Common myeloid progenitor, CD34-positive (primary cell): ENCODE measurements around the gene CCL4L2.
"Not testable (repeated sequence)": the region's sequence is repeated elsewhere in the genome, so short reads cannot be mapped to it uniquely, and the experiment has no call there.

Source experiments
- CTCF ChIA-PET: fragments of 350-600 bp; sonication (Branson Sonifier 250); formaldehyde crosslinking; loops from one replicate; lab custom pipeline; 2021; ENCODE audit warnings: antibody characterized with exemption; lab: Charles Lee
- POLR2A ChIA-PET: fragments of 350-600 bp; sonication (Branson Sonifier 250); formaldehyde crosslinking; loops from one replicate; lab custom pipeline; 2021; ENCODE audit warnings: antibody characterized with exemption; lab: Charles Lee
- DNase-seq, 3 donors: peaks; one replicate each; pipeline versions ENCODE4 v3.0.0 to v3.0.0-alpha.2; 2013
- H3K27ac ChIP-seq, 2 experiments: 1 replicate in 1 of 2; 2 replicates in 1 of 2; pipeline ENCODE4 v1.7.0; 2013; ENCODE audit warnings: inconsistent platforms in 2 of 2, low read length in 2 of 2, mild to moderate bottlenecking in 2 of 2, low read depth in 1 of 2, moderate library complexity in 1 of 2; ENCODE audit not compliant: severe bottlenecking in 2 of 2, insufficient read depth in 1 of 2, poor library complexity in 1 of 2
- H3K27me3 ChIP-seq, 5 experiments: replicated peaks in 2 of 5; 1 replicate in 3 of 5; 2 replicates in 2 of 5; pipeline versions ENCODE4 v1.6.1 to v1.7.0; 2013; ENCODE audit warnings: low read length in 4 of 5, mild to moderate bottlenecking in 2 of 5, moderate library complexity in 2 of 5, inconsistent platforms in 1 of 5; ENCODE audit not compliant: insufficient read depth in 5 of 5, control insufficient read depth in 4 of 5
- H3K36me3 ChIP-seq, 4 experiments: 1 replicate in 2 of 4; 2 replicates in 2 of 4; pipeline versions ENCODE4 v1.6.1 to v1.7.0; 2013; ENCODE audit warnings: low read length in 3 of 4, control low read depth in 1 of 4, mild to moderate bottlenecking in 1 of 4; ENCODE audit not compliant: control insufficient read depth in 4 of 4, insufficient read depth in 4 of 4
- H3K4me1 ChIP-seq, 4 experiments: 1 replicate in 3 of 4; 2 replicates in 1 of 4; pipeline versions ENCODE4 v1.6.1 to v1.7.1; 2013; ENCODE audit warnings: low read length in 3 of 4, mild to moderate bottlenecking in 3 of 4, control low read depth in 1 of 4, inconsistent platforms in 1 of 4, moderate library complexity in 1 of 4; ENCODE audit not compliant: control insufficient read depth in 4 of 4, insufficient read depth in 4 of 4; ENCODE audit errors: control extremely low read depth in 1 of 4
- H3K4me3 ChIP-seq, 7 experiments: 1 replicate in 4 of 7; 2 replicates in 3 of 7; pipeline versions ENCODE4 v1.5.1 to v1.7.0; 2013; ENCODE audit warnings: mild to moderate bottlenecking in 7 of 7, low read length in 6 of 7, moderate library complexity in 6 of 7, inconsistent platforms in 2 of 7, low read depth in 2 of 7, control low read depth in 1 of 7; ENCODE audit not compliant: insufficient read depth in 4 of 7, control insufficient read depth in 1 of 7; ENCODE audit errors: extremely low read depth in 1 of 7
- H3K9me3 ChIP-seq, 5 experiments: 1 replicate in 4 of 5; 2 replicates in 1 of 5; pipeline versions ENCODE4 v1.6.1 to v1.7.1; 2013; ENCODE audit warnings: low read length in 4 of 5, mild to moderate bottlenecking in 2 of 5, inconsistent platforms in 1 of 5, low read depth in 1 of 5, moderate library complexity in 1 of 5; ENCODE audit not compliant: control insufficient read depth in 4 of 5, insufficient read depth in 2 of 5; ENCODE audit errors: control extremely low read depth in 1 of 5
- WGBS: methylation state at CpG from one replicate; pipeline ENCODE4 v1.1.5; 2013; ENCODE audit not compliant: insufficient coverage; 5-methylcytosine and 5-hydroxymethylcytosine counted together

Gene CCL4L2

DNA sequence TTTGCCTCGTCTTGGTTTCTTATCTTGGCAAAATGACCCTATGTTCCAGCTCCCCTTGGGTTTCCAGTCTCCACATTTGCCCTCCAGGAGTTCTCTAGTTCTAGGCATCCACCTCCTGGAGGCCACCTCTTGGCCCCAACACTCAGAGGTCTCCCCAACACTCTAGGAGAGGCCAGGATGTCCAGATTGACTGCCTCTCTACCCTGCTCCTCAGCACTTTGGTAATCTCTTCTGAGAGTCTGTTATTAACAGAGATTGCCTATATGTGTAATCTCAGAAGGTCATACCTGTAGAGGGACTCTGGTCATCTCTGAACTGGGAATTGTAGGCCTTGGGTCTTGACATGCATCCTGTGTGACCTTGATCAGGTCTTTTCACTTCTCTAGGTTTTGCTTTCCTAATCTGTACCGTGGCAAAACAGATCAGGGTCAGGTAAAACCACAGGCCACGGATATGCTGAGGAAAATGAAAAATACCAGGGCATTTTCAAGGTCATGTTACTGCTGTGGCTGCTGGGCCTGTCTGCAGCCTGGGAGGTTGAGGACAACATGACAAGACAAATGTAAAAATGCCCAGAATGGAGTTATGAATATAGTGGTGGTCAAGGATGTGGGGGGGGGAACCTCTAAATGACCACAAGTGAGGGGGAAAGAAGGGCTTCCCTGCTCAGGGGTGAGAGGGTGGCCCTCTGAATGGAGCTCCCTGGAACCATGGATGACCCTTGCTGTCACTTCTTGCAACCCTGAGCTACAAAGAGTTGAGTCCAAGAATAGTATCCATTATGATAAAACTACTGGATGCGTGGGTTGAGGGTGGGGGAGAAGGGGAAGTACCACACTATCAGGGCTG is 5.0 kb upstream of the CCL4L2 start:
- Histone ChIP-seq H3K27ac (no peak overlapping the region), H3K9me3 (no peaks in the 10 kb centered on the region), H3K4me1 (peaks cover 19 to 56% (median 33%) of the 10 kb centered on the region in 4 experiments), H3K36me3 (no peaks in the 10 kb centered on the region), H3K27me3 (no peaks in the 10 kb centered on the region), H3K4me3 (no peak overlapping the region)
- DNase-seq = no peak
- ChIA-PET CTCF (no interaction called here), POLR2A (interaction anchor here (0.6 kb wide), 1 partner anchor 77 kb away, joined by 3 read pairs; no protein-coding TSS in a partner anchor)
- WGBS = 90% methylated on average over 3 of the region's 4 CpGs

DNA sequence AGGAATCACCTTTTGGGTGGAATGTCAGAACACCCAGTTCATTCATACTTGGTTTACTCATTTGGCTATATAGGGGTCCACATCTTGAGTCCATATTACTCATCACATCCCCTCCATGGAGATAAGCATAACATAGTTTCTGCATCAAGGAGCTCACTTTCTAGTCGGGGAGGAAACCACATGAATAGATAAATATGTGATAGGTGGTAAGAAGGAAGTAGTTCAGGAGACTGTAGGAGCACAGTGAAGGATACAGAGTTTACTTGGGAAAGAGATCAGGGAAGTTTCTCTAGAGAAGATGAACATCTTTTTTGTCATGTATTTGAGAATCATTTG is 4.4 kb upstream of the CCL4L2 start:
- POLR2A ChIA-PET, H3K36me3 ChIP-seq, H3K9me3 ChIP-seq, CTCF ChIA-PET, H3K27me3 ChIP-seq, H3K27ac ChIP-seq, H3K4me3 ChIP-seq: not testable (repeated sequence)
- H3K4me1 ChIP-seq = peaks cover 21 to 54% (median 34%) of the 10 kb centered on the region in 4 experiments
- 25% methylated on average over 1 of the region's 1 CpG for WGBS
- DNase-seq = peak in 1 of 3 donors; percentile 55

DNA sequence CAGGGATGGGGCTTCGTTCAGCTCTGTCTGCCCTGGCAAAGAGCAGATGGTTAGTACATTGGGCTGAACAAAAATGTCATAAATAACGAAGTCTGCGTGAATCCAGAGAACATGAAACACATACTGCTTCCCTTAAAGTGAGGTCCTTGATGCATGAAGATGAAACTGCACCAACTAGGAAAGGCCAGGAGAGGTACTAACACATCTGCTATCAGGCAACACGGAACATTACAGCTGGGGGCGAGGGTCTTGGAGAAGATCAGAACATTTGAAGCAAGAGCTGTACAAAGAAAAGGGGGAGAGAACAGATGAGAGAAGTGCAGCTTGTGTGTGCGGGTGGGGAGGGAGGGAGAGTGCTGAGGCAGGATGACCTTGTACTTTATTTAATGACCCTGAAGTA is 3.5 kb upstream of the CCL4L2 start:
- WGBS = 82% methylated on average over 6 of the region's 6 CpGs
- CTCF ChIA-PET, H3K36me3 ChIP-seq, H3K9me3 ChIP-seq, H3K27ac ChIP-seq, POLR2A ChIA-PET, H3K27me3 ChIP-seq, DNase-seq, H3K4me3 ChIP-seq: not testable (repeated sequence)
- H3K4me1 ChIP-seq = peaks cover 22 to 51% (median 27%) of the 10 kb centered on the region in 4 experiments

DNA sequence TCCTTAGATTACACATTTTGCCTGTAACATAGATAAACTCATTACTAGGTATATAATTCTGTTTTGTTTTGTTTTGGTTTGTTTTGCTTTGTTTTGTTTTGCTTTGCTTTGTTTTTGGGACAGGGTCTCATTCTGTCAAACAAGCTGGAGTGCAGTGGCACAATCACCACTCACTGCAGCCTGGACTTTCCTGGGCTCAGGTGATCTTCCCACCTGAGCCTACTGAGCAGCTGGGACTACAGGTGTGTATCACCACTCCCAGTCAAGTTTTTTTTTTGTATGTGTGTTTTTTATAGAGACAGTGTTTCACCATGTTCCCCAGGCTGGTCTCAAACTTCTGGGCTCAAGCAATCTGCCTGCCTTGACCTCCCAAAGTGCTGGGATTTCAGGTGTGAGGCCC is 1.3 kb upstream of the CCL4L2 start:
- POLR2A ChIA-PET = no interaction called here
- Histone ChIP-seq H3K27me3 (no peaks in the 10 kb centered on the region), H3K4me3 (no peak overlapping the region), H3K4me1 (peaks cover 12 to 34% (median 19%) of the 10 kb centered on the region in 4 experiments), H3K27ac (no peak overlapping the region), H3K36me3 (no peaks in the 10 kb centered on the region), H3K9me3 (no peaks in the 10 kb centered on the region)
- CTCF ChIA-PET = no interaction called here
- no peak for DNase-seq

DNA sequence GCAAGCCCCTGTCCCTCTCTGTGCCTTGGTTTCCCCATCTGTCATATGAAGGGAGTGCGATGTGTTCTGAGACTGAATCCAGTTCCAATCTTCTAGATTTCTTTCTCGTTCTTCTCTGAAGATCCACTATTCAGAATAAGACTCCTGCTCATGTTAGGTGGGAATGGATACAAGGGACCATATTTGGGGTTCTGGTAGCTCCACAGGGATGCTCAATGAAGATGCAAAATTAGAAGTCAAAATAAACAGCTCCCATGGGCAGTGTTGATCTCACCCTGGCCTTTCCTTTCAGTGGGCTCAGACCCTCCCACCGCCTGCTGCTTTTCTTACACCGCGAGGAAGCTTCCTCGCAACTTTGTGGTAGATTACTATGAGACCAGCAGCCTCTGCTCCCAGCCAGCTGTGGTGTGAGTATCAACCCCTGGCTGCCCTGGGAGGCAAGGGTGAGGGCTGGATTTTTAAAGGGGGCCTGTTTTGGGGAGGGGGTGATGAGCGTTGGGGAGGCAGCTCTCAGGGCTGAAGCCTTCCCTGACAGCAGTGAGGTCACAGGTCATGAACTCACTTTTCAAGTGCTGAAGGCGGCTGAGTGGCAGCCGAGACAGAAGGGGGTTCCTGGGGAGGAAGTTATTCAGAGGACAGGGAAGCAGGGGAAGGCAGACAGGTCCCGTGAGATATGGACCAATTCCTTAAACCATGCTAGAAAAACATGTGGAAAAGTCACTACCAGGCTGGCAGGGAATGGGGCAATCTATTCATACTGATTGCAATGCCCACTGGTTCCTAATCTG is 815 bp downstream of the CCL4L2 start:
- DNase-seq = peak in 1 of 3 donors; percentile 51
- H3K27ac ChIP-seq, H3K4me3 ChIP-seq, H3K9me3 ChIP-seq, CTCF ChIA-PET, H3K27me3 ChIP-seq, H3K36me3 ChIP-seq: not testable (repeated sequence)
- POLR2A ChIA-PET = interaction anchor here (1.2 kb wide), 1 partner anchor 22 kb away, joined by 3 read pairs; no protein-coding TSS in a partner anchor
- H3K4me1 ChIP-seq = peaks cover 18 to 29% (median 22%) of the 10 kb centered on the region in 4 experiments
- 47% methylated on average over 5 of the region's 10 CpGs for WGBS

DNA sequence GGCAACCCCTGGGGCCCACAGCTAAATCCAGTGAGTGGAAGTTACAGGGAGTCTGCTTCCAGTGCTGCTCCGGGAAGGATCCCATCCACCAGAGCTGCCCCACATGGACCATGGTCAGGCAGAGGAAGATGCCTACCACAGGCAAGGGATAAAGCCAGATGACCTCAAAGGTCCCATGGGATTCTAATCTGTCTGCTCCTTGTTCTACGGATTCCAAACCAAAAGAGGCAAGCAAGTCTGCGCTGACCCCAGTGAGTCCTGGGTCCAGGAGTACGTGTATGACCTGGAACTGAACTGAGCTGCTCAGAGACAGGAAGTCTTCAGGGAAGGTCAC is 1.4 kb downstream of the CCL4L2 start:
- H3K27me3 ChIP-seq = no peaks in the 10 kb centered on the region
- WGBS = 85% methylated on average over 4 of the region's 4 CpGs

DNA sequence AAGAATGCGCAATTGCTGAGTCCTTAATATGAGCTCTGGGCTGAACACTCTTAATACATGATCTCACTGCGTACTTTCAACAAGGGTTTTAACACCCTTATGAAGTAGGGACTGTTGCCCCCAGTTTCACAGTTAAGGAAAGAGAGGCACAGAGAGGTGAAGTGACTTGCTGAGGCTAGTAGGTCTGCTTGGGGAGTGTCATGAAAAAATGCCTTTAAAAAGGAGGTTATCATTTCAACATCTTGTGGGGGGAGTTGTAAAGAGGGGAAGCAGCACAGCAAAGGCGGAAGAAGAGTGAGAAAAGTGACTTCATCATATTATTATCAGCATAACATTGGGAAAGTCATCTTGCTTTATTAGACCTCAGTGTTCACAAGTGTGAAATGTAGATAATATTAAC is 2.1 kb downstream of the CCL4L2 start:
- POLR2A ChIA-PET = no interaction called here
- Histone ChIP-seq H3K9me3 (peaks cover 0 to 2% (median under 1%) of the 10 kb centered on the region in 5 experiments), H3K27ac (no peak overlapping the region), H3K27me3 (no peaks in the 10 kb centered on the region), H3K4me3 (no peak overlapping the region), H3K36me3 (no peaks in the 10 kb centered on the region), H3K4me1 (peaks cover 18 to 29% (median 22%) of the 10 kb centered on the region in 4 experiments)
- CTCF ChIA-PET = no interaction called here
- DNase-seq = no peak
- WGBS = 100% methylated on average over 2 of the region's 3 CpGs

More for the DNA sequence above, 1.4 kb downstream of the CCL4L2 start:
- Histone ChIP-seq H3K4me1 (peaks cover 18 to 29% (median 22%) of the 10 kb centered on the region in 4 experiments), H3K36me3 (no peaks in the 10 kb centered on the region), H3K4me3 (no peak overlapping the region), H3K9me3 (no peaks in the 10 kb centered on the region), H3K27ac (no peak overlapping the region)
- ChIA-PET CTCF (no interaction called here), POLR2A (no interaction called here)
- no peak for DNase-seq
